CD4-positive, alpha-beta T cell treated with Interleukin-12 subunit alpha and Interleukin-12 subunit beta, for 1 hour (primary cell): Measurements from ENCODE around the gene DRG1.
"Not testable (repeated sequence)": the region's sequence is repeated elsewhere in the genome, so short reads cannot be mapped to it uniquely, and the experiment has no call there.

ENCODE experiments used
- DNase-seq: peaks from one replicate; pipeline ENCODE4 v3.0.0-alpha.2; 2020

The DRG1 gene, protein sequence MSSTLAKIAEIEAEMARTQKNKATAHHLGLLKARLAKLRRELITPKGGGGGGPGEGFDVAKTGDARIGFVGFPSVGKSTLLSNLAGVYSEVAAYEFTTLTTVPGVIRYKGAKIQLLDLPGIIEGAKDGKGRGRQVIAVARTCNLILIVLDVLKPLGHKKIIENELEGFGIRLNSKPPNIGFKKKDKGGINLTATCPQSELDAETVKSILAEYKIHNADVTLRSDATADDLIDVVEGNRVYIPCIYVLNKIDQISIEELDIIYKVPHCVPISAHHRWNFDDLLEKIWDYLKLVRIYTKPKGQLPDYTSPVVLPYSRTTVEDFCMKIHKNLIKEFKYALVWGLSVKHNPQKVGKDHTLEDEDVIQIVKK

DNA sequence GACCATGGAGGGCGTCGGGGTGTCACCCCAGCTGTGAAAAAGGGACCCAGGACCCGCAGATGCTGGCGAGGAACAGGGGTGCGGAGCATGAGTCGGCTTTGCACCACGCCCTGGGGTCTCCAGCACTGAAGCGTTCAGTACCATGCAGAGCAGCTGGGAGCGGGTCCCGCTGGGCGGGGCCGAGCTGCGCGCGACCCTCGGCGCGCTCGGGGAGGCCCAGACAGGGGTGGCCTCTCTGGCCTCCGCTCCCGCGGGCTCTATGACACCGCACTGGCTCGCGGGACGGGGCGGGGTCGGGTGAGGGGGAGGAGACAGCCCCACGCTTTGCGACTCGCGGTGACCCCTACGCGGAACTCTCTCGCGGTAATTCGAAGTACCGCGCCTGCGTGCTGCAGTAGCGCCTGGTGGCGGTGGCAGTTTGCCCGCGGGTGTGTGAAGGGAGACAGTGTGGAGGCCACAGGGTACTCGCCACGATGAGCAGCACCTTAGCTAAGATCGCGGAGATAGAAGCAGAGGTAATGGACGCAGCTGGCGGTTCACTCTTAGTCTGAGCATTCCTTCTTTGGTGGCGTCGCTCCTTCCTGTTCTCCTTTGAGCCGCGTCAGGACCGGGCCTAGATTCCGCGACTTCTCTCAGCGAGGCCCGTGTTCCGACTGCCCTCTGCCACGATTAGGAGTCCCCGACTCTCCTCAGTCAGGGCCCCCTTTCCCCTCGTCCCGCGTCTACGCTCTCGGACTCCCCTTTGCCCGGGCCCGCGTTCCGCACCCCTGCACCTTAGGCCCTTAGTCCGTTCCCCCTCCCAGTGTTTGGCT, at the start of gene DRG1:
Gene DRG1, plus strand, starts transcription at position 394 of the 812 bp plus-strand sequence. Its CDS starts 80 bp downstream, at position 474.
- DNase-seq, result peak; percentile 96

DNA sequence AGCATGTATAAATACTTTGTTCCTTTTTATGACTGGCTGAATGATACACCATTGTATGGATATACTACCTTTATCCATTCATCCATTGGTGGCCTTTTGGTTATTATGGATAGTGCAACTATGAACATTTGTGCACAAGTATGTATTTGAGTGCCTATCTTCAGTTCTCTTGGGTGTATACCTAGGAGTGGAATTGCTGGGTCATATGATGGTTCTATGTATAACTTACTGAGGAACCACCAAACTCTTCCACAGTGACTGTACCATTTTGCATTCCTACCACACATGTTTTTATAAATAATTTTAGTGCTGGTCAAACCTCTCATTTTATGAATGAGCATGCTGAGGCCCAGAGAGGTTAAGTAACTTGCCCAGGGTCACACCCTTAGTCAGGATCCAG, 49.4 kb upstream of the DRG1 start:
- no peak for DNase-seq

DNA sequence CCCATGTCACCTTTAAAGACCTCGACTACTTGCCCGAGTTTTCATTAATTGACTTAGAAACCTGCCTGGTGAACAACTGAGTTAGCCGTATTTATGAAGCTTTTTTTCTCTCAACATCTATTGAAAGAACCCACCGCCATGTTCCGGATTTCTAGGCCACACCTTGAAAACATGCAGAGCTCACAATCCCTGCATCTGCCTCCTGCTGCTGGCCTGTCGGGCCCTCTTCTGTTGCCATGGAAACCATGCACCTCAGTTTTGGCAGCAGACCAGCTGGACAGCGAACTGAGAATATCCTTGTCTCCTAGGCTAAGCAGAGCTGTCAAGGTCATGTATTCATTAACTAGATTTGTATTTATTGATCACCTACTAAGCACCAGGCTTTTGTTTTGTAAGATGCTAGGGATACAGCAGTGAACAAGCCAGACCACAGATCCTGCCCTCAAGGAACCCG, 49.0 kb upstream of the DRG1 start:
- DNase-seq, result no peak

DNA sequence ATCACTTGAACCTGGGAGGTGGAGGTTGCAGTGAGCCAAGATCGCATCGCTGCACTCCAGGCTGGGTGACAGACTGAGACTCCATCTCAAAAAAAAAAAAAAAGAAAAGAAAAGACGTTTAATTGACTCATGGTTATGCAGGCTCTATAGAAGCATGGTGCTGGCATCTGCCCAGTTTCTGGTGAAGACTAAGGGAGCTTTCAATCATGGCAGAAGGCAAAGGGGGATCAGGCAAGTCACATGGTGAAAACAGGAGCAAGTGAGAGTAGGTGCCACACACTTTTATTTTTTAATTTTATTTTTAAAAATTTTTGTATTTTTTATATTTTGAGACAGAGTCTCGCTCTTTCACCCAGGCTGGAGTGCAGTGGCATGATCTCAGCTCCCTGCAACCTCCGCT, 44.9 kb upstream of the DRG1 start:
- DNase-seq, result no peak

DNA sequence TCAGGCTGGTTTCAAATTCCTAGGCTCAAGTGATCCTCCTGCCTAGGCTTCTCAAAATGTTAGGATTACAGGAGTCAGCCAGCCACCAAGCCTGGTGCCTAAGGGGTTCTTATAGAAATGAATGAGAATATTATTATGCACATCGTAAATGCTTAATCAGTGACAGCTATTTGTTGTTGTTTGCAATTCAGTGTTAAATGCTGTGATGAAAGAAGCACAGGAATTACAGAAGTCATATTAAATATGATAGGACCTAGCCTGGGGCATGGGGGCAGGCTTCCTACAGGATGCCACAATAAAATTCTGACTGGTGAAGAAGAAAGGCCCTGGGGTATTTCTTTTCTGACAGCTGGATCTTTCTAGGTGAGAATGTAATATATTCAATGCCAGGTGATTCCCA, 39.4 kb upstream of the DRG1 start:
- DNase-seq, result no peak

DNA sequence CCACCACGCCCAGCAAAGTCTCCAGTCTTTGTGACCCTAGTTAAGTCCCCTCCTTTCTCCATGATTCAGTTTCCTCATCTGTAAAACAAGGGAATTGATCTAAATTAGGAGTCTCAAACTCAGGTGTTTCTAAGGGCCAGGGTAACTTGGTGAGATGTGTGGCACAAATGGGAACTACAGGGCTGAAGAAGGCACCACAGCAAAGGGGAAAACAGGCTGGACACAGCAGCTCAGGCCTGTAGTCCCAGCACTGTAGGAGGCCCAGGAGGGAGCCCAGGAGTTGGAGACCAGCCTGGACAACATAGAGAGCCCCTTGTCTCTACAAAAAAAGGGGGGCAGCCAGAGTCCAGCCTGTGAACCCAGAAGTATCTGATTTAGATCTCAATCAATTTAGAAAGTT, 37.7 kb upstream of the DRG1 start:
- no peak for DNase-seq

DNA sequence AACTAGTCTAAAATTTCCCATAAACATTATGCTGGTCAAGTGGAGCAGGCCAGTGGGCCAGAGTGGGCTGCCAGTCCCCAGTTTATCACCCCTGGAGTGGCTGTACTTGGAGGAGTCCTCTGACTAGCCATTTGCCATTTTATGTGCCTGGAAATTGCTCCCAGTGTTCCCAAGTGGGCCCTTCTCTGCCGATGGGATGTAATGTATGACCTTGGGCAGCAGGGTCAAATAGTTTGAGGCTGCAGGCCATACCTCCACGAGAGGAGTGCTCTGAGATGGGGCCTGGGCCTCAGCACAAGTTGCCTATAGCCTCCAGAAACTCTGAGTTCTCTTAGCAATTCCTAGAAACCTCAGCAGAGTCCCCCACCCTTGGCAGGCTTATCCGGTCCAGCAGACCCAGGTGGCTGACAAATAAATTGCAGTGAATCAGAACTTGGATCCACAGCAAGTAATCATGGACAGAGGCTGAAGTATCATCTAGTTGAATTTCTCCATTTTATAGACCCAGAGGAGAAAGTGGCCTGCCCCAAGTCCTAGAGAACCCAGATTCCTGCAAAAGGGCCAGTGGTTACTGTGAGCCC, 35.4 kb upstream of the DRG1 start:
- DNase-seq, result no peak

DNA sequence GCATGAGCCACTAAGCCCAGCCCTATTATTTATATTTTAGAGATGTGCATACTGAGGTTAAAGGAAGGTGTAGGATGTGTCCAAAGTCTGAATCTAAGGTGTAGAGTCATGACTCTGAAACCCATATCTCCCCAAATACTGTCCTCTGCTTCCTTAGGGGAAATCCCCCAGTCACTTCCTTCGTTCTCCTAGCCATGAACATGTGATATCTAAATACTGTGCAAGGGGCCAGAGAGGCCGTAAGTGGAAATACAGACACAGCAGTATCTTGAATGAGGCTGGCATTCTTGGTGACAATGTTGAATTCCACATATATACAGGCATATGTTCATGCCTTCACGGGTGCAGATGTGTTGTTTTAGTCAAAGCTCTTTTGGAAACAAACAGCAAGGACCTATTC, 32.0 kb upstream of the DRG1 start:
- no peak for DNase-seq

DNA sequence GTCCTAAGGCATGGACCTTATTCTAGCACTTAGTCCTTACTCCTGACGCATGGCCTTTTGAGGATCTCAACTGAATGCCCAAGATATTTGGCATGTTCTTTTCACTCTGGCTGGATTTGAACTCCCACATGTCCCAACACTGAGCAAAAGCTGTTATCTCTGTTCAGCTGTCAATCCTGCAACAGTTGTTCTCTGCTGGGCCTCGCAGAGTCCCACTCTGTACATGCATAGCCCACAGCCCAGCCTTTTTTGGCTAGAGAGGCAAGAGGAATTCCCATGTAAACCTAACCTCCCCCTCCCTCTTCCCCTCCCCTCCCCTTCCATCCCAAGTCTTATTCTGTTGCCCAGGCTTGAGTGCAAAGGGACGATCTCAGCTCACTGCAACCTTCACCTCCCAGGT, 21.8 kb upstream of the DRG1 start:
- no peak for DNase-seq

DNA sequence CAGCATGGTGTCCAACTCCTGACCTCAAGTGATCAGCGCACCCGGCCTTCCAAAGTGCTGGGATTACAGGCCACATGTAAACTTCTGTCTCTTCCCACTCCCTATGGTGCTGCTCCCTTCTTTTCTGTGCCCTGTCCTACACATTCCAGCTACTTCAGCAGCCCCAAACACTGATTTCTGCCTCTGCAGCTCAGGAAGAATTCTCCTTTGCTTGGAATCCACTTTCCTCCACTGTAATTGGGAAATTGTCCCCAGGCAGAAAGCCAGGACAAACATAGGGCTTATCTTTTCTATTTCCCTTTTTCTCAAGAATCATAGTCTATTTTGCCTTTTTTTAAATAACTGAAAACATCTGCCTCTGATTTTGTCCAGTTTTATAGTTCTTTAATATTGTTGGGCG, 21.3 kb upstream of the DRG1 start:
- no peak for DNase-seq

DNA sequence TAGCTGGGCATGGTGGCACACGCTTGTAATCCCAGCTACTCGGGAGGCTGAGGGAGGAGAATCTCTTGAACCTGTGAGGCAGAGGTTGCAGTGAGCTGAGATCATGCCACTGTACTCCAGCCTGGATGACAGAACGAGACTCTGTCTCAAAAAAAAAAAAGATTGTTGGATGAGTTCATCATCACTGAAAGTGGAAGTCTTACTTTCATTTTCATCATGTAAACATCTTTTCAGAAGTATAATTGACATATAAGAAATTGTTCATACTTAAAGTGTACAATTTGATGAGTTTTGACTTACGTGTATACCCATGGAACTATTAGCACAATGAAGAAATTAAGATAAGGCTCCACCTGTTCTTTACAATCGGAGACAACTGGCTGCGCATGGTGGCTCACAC, 20.8 kb upstream of the DRG1 start:
- DNase-seq, result not testable (repeated sequence)

DNA sequence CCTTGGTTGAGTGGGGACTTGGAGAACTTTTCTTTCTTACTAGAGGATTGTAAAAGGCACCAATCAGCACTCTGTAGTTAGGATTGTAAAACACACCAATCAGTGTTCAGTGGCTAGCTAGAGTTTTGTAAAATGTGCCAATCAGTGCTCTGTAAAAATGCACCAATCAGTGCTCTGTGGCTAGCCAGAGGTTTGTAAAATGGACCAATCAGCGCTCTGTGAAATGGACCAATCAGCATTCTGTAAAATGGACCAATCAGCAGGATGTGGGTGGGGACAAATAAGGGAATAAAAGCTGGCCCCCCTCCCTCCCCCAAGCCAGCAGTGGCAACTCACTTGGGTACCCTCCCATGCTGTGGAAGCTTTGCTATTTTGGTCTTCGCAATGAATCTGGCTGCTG, 5.5 kb upstream of the DRG1 start:
- peak; percentile 12 for DNase-seq

DNA sequence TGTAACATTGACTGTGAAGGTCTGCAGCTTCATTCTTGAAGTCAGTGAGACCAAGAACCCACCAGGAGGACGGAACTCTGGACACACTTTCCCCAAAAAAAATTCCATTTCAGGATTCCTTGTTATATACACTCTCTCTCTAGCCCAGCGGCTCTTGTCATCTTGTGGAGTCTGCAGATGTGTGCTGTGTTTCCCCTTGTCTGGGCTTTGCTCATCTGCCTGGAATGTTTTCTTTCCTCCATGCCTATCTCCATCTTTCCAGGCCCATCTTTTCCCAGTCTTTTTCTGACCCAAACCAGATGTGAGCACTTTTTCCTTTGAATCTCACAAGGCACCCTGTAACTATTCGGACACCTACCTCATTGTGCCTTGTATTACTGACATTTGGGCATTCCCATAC, 5.1 kb upstream of the DRG1 start:
- no peak for DNase-seq

DNA sequence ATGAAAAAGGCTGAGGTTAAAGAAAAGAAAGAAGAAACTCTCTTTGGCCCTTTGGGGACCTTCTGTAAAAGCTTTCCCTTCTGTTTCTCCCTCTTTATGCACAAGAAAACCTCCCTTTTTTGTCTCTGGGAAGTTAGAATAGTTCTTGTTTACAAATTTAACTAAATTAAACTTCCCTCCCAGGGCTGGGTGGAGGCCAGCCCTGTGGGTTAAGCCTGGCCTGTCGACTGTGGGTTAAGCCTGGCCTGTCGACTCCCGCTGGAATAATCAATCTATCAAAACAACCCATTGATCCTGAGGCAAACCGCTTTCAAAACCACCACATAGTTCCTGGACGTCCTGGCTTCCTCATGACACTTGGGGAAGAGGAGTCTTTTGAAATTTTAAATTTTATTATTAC, 1.2 kb upstream of the DRG1 start:
- DNase-seq, result no peak

DNA sequence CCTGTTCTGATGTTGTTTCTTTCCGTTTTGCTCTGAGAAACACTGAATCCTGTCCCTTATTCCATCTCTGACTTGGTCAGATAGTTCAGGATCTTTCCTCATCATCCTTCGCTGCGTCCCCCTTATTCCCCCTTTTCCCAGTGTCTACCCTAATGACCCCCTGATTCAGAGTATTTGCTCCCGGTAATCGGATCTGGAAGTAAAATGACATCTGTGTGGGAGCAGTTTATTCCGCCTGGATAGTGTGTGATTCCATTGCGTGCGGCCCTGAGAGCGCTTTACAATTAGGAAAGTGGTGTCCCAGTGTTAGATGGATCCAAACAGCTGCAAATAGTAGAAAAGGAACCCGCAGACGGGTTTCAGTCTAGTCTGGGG, 606 bp downstream of the DRG1 start:
- DNase-seq, result no peak

DNA sequence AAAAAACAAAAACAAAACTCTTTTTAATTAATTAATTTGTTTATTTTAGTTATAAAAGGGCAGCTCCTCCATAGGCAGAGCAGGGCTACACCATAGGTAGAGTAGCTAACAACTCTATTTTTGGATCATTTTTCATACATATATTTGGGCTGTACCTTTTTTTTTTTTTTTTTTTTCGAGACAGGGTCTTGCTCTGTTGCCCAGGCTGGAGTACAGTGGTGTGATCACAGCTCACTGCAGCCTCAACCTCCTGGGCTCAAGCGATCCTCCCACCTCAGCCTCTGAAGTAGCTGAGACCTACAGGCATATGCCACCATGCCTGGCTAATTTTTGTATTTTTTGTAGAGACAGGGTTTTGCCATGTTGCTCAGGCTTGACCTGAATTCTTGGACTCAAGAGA, 2.9 kb downstream of the DRG1 start:
- DNase-seq, result not testable (repeated sequence)

DNA sequence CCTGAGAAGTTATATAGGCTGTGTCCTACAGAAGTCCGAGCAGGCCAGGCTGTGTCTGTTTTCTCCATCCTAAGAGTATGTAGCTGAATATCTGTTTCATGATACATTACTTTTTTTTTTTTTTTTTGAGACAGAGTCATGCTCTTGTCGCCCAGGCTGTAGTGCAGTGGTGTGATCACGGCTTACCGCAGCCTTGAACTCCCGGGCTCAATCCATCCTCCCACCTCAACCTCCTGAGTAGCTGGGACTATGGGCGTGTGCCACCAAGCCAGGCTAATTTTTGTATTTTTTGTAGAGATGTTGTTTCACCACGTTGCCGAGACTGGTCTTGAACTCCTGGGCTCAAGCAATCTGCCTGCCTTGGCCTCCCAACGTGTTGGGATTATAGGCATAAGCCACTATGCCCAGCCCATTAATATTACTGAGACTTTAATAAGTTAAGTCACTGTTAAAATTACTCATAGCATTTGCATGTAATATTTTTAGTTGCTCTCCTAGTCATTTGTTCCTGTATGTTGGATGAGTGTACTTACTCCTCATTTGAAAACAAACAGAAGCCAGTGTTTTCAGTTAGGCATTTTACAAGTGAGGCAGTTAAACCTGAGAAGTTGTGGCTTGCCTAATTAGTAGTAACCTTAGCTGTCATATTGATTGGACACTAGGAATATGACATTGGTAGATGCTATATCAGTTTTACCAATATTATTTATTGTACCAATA, 26.1 kb downstream of the DRG1 start:
- no peak for DNase-seq

DNA sequence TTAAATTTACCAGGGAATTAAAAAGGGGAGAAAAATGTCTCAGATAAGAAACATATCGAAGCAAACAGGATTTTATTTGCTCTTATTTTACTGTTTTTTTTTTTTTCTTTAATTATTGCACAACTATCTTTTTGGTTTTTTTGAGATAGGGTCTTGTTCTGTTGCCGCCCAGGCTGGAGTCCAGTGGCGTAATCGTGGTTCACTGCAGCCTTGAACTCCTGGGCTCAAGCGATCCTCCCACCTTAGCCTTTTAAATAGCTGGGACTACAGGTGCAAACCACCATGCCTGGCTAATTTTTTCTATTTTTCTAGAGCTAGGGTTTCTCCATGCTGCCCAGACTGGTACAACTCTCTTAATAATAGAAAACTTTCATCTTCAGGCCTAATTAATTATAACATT, 32.5 kb downstream of the DRG1 start:
- DNase-seq, result no peak

DNA sequence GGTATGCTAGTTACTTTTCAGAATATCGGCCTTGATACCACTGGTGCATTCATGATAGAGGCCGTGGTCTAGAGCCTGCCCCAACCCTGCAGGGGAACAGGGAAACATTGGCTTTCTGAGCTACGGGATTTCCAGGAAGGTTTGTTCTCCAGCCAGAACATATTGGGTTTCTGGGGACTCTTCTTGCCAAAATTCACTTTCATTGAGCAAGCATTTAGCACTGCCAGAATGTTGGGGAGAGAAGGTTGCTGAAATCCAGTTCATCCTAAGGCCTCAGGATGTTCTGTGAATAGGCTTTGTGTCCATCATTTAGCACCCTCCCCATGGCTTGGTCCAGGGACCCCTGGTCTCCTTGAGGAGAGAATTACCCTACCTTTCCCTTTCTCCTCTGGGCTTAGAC, 36.7 kb downstream of the DRG1 start:
- DNase-seq, result no peak

DNA sequence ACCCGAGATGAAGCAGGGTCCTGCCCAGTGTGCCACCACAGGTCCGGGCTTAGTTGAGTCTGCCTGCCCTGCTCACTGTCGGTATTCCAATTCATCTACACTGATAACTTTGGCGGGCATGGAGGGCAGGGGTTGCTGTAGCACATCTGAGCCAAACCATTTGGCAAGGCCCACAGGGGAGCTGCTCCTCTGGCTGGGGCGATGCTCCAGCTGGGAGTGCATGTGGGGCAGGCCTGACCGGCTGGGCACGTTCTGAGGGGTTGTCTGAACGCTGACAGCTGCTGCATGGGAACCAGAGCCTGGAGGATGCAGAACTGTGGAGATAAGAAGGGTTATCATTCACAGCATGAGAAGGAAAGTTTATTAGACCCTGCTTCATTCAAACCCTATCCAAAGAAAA, 40.4 kb downstream of the DRG1 start:
- DNase-seq, result no peak

DNA sequence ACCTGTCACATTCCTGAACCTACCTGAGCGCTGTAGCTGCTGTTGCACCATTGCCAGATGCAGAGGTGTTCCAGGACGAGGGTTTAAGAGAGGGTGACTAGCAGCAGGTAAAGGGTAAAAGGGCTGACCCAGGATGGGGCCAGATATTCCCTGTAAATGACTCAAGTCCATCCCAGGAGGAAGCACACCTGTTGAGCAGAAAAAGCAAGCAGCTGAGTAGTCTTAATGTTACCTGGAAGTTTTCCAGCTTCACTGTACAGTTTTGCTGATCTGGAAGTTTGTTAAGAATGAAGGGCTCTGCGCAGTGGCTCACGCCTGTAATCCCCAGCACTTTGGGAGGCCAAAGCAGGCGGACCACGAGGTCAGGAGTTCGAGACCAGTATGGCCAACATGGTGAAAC, 41.3 kb downstream of the DRG1 start:
- DNase-seq, result no peak

DNA sequence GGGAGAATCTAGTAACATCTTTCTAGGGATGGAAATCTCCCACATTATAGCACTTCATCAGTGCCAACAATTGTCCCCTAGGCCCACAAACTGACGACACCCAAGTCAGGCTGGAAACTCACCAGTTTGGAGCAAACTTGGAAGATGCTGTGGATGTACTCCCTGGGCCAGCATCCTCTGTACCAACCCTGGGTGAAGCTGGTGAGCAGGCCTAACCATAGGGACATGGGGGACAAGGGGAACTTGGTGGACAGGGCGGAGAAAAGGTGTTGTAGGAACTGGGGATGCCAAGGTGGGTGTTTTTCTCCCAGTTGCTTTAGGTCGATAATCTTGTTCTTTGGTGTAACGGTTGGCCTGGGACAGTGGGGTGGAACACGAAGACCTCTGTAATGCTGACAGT, 42.2 kb downstream of the DRG1 start:
- no peak for DNase-seq

DNA sequence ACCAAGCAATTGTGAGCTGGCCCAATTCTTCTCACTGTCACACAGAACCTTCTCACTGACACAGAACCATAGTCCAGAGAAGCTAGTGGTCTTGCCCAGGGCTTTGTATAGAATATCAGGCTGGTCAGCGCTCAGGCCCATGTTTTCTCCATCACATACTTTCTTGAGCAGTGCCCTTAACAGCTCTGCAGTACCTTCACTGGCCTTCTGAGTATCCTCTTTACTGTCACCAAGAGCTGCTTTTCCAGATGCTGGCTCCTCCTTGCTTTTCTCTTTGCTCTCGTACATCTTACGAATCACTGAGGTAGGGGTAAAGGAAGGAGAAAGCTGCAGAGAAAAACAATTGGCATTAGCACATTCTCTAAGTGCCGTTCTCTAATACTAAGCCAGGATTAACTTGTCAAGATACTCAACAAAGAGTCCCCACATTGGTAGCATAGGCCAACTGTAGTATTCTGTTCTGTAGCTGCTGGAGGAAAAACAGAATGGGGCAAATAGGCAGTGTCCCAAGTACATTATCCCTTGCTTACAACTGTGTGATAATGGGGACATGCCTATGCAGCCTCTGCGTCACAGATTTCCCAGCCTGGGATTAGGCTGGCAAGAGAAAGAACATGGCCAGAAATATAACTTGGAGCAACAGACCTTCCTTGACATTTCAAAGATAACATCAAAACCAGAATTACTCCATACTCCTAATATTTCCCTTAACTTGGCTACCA, 43.5 kb downstream of the DRG1 start:
- no peak for DNase-seq
